Heart right ventricle (tissue), 16 donors: ENCODE measurements around the gene ZNF665. TPM values are rescaled to one million over a fixed set of nuclear protein-coding genes. Genes with fewer than 3 reads are reported as not detected.
"Not testable (repeated sequence)": the region's sequence is repeated elsewhere in the genome, so short reads cannot be mapped to it uniquely, and the experiment has no call there.

Experiments
- ATAC-seq, 8 donors: fragments of 200-7000 bp; cut with Tn5 transposase; one replicate each; pipeline ENCODE4 v1.9.1; 2020; ENCODE audit warnings: mild to moderate bottlenecking in 8 of 8, moderate library complexity in 8 of 8, moderate number of reproducible peaks in 1 of 8
- DNase-seq, 2 donors: peaks; one replicate each; pipeline ENCODE4 v3.0.0-alpha.2; 2020
- H3K27ac ChIP-seq, 10 donors: fragments of 200-600 bp; sonication (generic) in 2 of 10; one replicate each; pipeline versions ENCODE4 v1.5.0 to v1.8.0; 2020 to 2022; ENCODE audit warnings: mild to moderate bottlenecking in 3 of 10
- H3K27me3 ChIP-seq, 7 donors: fragments of 200-600 bp; one replicate each; pipeline ENCODE4 v1.8.0; 2021 to 2022; ENCODE audit warnings: mild to moderate bottlenecking in 2 of 7
- H3K36me3 ChIP-seq, 9 donors: fragments of 200-600 bp; sonication (generic) in 1 of 9; one replicate each; pipeline versions ENCODE4 v1.5.0 to v1.8.0; 2020 to 2022; ENCODE audit warnings: mild to moderate bottlenecking in 2 of 9
- H3K4me1 ChIP-seq, 9 donors: fragments of 200-600 bp; sonication (generic) in 1 of 9; one replicate each; pipeline versions ENCODE4 v1.5.0 to v1.8.0; 2020 to 2022; ENCODE audit warnings: mild to moderate bottlenecking in 4 of 9
- H3K4me3 ChIP-seq, 10 donors: fragments of 200-600 bp; sonication (generic) in 2 of 10; one replicate each; pipeline versions ENCODE4 v1.5.0 to v1.8.0; 2020 to 2022; ENCODE audit warnings: mild to moderate bottlenecking in 7 of 10, moderate library complexity in 2 of 10
- H3K9me3 ChIP-seq, 11 donors: fragments of 200-600 bp in 10 of 11; sonication (generic) in 2 of 11; one replicate each; pipeline versions ENCODE4 v1.5.0 to v1.8.0; 2013 to 2022; ENCODE audit warnings: mild to moderate bottlenecking in 2 of 11, control low read depth in 1 of 11, moderate library complexity in 1 of 11
- CTCF ChIP-seq, 9 donors: fragments of 200-600 bp; sonication (generic) in 2 of 9; IDR thresholded peaks; one replicate each; pipeline versions ENCODE4 v1.5.0 to v1.8.0; 2021 to 2022; ENCODE audit warnings: antibody characterized with exemption in 9 of 9, mild to moderate bottlenecking in 5 of 9, moderate library complexity in 1 of 9
- WGBS, 2 donors: extraction: QIAGEN DNeasy Blood & Tissue Kit; methylation state at CpG; one replicate each; pipeline ENCODE4 v1.1.7; 2013; ENCODE audit warnings: inconsistent platforms in 1 of 2; 5-methylcytosine and 5-hydroxymethylcytosine counted together
- intact Hi-C, 10 donors: fragments of 100-400 bp; cut with DNase I; formaldehyde crosslinking; loops; one replicate each; pipeline versions ENCODE4 v1.11.1 to v1.14.2; 2022
- long read RNA-seq, 3 donors: library from polyadenylated mRNA; unstranded; transcript quantifications; one replicate each; pipeline ENCODE4 v2.0.0, GENCODE V29; 2020 to 2021
- polyA plus RNA-seq, 2 donors: library from polyadenylated mRNA; stranded (reverse); fragments of 200-250 nt; gene quantifications; one replicate each; pipeline ENCODE4 v1.2.3, GENCODE V29; 2013
- total RNA-seq, 10 donors: library from RNA; stranded (reverse); fragmentation: NEBNext Ultra II Directional in 3 of 10; extraction: Animal tissue kit (Norgen Biotek cat#: 25700) in 3 of 10; gene quantifications; one replicate each; pipeline versions ENCODE4 v1.2.1 to v1.2.4, GENCODE V29; 2021 to 2023
- donor health status: Arrhythmogenic right ventricular cardiomyopathy.
- donor health status: ischemic (EF 13 %, LVEDD 7.1; RV severe dilation, severe dysfunction).
- donor health status: healthy with polysubstance abuse.
- donor health status: DM: no; HTN: yes; CAD: no.
- donor health status: DM: no; HTN: no; CAD: no.
- donor health status: ischemic (EF 25% LVEDD 6.9; RV normal size, moderate dysfunction).
- donor health status: ischemic (EF 25% LVEDD 5.7; RV mildly dilated, moderate dysfunction).
- donor health status: healthy.
- donor health status: DM: yes; HTN: yes; CAD: no.
- donor health status: Ischemic cardiomyopathy.
- donor health status: ischemic (EF 35%, LVEDD 5.7; RV mildly dilated, moderate dysfunction).
- donor health status: nonischemic (EF 11% LVEDD 7.7; RV severe dilation, severe dysfunction).
- donor health status: DM: yes; HTN: yes; CAD: no.
- donor health status: PGD.
- donor health status: ischemic (EF 29% LVEDD 5.4; RV normal size, mild dysfunction).
- donor health status: nonischemic (EF 23%, LVEDD 6.1; RV moderate dilation, normal function).

The ZNF665 gene
- 1 to 10 TPM in 7 of 10 donors, under 1 TPM in 3; 0.75 to 3.3 (median 1.2) TPM for total RNA-seq
- polyA plus RNA-seq = 1 to 10 TPM; 1.5 to 1.6 TPM
- long read RNA-seq, donor 1, full-length matches to known transcripts = 2 of 3 reads
- long read RNA-seq, donor 1, partial matches to known transcripts = 0 of 3 reads
- long read RNA-seq, donor 1, other reads (novel, unspliced or antisense) = 1 of 3 reads
- long read RNA-seq, donor 2 = 0 reads
- long read RNA-seq, donor 3, partial matches to known transcripts = 0 of 1 reads
- long read RNA-seq, donor 3, other reads (novel, unspliced or antisense) = 1 of 1 reads

GRCh38 chr19:53192771-53193534 lies at the start of gene ZNF665:
Gene ZNF665, minus strand, starts transcription at chr19:53193358. Its CDS starts 10,460 bp downstream, at chr19:53182898.
- DNase-seq (peak; percentile 86 to 91), ATAC-seq (peak; percentile 72 to 90 (median 84))
- WGBS, 2 donors = 0% methylated on average over 53 of the region's 53 CpGs
- Histone ChIP-seq H3K27ac (peak within 1 kb of the TSS in 9 of 10 donors; percentile 49 to 90 (median 83)), H3K4me3 (peak within 1 kb of the TSS; percentile 62 to 98 (median 82)), H3K27me3 (no peaks in the 10 kb centered on the region), H3K4me1 (peaks cover 3 to 31% (median 14%) of the 10 kb centered on the region in 9 donors), H3K36me3 (peaks cover 0 to 16% (median 0%) of the 10 kb centered on the region in 9 donors), H3K9me3 (peaks cover 0 to 10% (median 0%) of the 10 kb centered on the region in 11 donors)
- TF ChIP-seq CTCF (IDR thresholded peaks at IDR 0.05) = no peak
- intact Hi-C loops = loop anchor here in 9 of 10 donors (5.0 to 10.0 kb wide), 12 partner anchors 62 to 552 kb away; partner anchors contain the start of genes ZNF765 (in 3 of the 9), VN1R2 (in 1 of the 9), ZNF525 (in 1 of the 9) and ZNF677 (in 1 of the 9)

DNA sequence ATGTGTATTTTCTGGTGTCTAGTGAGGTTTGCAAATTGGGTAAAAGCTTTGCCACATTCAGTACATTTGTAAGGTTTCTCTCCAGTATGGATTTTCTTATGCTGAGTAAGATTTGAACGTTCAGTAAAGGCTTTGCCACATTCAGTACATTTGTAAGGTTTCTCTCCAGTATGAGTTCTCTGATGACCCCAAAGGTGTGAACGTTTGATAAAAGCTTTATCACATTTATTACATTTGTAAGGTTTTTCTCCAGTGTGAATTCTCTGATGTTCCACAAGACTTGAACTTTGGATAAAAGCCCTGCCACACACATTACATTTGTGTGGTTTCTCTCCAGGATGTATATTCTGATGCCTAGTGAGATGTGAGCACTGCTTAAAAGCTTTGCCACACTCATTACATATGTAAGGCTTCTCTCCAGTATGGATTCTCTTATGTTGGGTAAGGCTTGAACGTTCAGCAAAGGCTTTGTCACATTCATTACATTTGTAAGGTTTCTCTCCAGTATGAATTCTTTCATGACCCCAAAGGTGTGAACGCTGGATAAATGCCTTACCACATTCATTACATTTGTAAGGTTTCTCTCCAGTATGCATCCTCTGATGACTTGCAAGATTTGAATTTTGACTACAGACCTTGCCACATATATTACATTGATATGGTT lies 44.1 kb upstream of the ZNF665 start:
- 96 to 98% methylated on average over 4 of the region's 4 CpGs for WGBS, 2 donors
- DNase-seq (no peak), ATAC-seq (no peak)
- no peak for TF ChIP-seq CTCF (IDR thresholded peaks at IDR 0.05)
- Histone ChIP-seq H3K9me3 (peaks cover 6 to 100% (median 98%) of the 10 kb centered on the region in 11 donors), H3K36me3 (peaks cover 5 to 79% (median 57%) of the 10 kb centered on the region in 9 donors), H3K27me3 (no peaks in the 10 kb centered on the region), H3K4me3 (no peak overlapping the region), H3K27ac (no peak overlapping the region), H3K4me1 (no peaks in the 10 kb centered on the region)
- intact Hi-C loops = no loop called here

GRCh38 chr19:53224606-53225005 lies 31.4 kb upstream of the ZNF665 start:
- peaks cover 0 to 98% (median 77%) of the 10 kb centered on the region in 11 donors for H3K9me3 ChIP-seq
- no peaks in the 10 kb centered on the region for H3K4me1 ChIP-seq
- DNase-seq = no peak
- H3K27ac ChIP-seq = no peak overlapping the region
- H3K27me3 ChIP-seq = no peaks in the 10 kb centered on the region
- H3K36me3 ChIP-seq = peaks cover 0 to 8% (median 0%) of the 10 kb centered on the region in 9 donors
- no peak overlapping the region for H3K4me3 ChIP-seq
- 93 to 98% methylated on average over 11 to 20 of the region's 20 CpGs for WGBS, 2 donors
- TF ChIP-seq CTCF (IDR thresholded peaks at IDR 0.05) = no peak
- no peak for ATAC-seq
- intact Hi-C loops = no loop called here

GRCh38 chr19:53222716-53223115 lies 29.6 kb upstream of the ZNF665 start:
- WGBS, 2 donors = 95 to 96% methylated on average over 19 to 28 of the region's 28 CpGs
- H3K27ac ChIP-seq, DNase-seq, H3K4me1 ChIP-seq, H3K4me3 ChIP-seq, H3K36me3 ChIP-seq, H3K27me3 ChIP-seq, intact Hi-C loops, ATAC-seq: not testable (repeated sequence)
- H3K9me3 ChIP-seq = peaks cover 0 to 98% (median 75%) of the 10 kb centered on the region in 11 donors
